Stimulated activated CD8-positive, alpha-beta memory T cell treated with anti-CD3 and anti-CD28 coated beads, Interleukin-12 subunit alpha, Interleukin-12 subunit beta, amount 100 ng/mL, for 4 hours (primary cell): ENCODE data around the gene CFAP58.

Experiments
- DNase-seq: peaks from one replicate; pipeline ENCODE4 v3.0.0-alpha.2; 2020; ENCODE audit warnings: low read depth

Gene CFAP58

DNA sequence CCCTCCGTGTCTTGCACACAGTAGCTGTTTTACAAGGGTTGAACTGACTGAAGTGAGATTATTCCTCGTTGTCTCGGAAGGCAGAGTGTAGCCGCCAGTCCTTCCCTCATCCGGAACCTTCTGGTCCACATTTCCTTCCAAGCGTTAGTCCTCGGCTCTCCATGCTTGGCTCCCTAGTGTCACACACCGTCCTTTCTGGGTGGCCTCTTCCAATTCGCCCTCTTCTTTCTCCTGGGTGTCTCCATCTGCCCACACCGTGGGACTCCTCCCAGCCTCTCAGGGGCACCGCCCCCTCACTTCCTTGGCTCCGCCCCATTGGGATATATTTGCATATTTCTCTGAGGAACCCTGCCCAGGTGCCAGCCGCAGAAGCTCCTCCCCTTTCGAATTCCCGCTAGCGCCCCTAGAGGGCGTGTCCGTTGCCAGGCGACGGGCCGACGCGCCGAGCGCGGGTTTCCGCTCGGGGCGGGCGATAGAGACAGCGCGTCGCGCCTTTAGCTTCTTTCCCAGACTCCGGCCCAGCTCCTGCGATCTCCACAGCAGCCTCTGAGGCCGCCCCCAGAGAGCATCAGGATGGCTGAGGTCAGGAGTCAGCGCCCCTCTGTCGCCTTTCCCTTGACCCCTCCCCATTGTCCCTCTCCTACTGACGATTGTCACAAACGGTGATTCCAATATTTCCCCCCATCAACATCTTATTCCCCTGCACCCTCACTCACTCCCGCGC lies at the start of gene CFAP58:
TSS of gene CFAP58 (plus strand) at position 509 of the 724 bp plus-strand sequence. CDS start at position 574, 65 bp downstream.
- DNase-seq: peak; percentile 79

DNA sequence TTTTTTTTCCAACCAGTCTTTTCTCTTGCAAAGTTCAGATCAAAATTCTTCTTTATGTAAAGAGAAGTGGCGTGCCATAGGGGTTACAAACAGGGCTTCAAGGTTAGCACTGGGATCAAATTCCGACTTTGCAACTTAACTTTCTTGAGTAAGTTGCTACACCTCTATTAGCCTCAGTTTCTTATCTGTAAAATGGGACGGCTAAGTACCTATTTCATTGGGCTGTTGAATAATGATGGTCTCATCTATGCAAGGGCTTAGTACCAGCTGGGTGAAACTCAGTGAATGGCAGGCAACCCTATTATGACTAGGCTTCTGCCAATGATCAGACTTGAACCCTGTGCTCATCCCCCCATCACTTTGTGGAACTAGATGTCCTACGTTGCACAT lies 49.3 kb upstream of the CFAP58 start:
- no peak for DNase-seq

- no peak for DNase-seq
These were observed 48.7 kb upstream of the CFAP58 start for GRCh38 chr10:104304927-104305326.

DNA sequence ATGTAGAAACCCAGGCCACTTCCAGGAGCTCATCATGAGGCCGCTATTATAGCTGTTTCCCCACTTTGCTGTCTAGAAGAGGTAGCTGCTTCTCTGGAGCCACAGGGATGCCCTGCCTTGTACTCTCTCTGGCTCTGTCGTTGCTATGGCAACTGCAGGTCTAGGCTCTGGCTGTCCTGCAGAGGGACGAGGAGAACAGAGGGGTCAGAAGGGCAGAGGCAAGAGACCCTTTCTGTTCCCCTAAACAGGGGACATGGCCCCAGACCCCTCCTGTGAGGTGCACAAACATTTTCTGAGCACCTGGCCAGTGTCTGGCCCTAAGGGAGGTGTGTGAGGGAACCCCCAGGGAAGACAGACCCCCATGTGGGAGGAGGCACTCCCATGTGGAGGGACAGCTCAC lies 46.7 kb upstream of the CFAP58 start:
- no peak for DNase-seq

GRCh38 chr10:104307576-104308438 lies 45.8 kb upstream of the CFAP58 start:
- no peak for DNase-seq

GRCh38 chr10:104308439-104308903 lies 45.2 kb upstream of the CFAP58 start:
- DNase-seq: no peak

- DNase-seq: no peak
These were observed 43.4 kb upstream of the CFAP58 start for GRCh38 chr10:104309980-104310978.

- DNase-seq: no peak
These were observed 42.4 kb upstream of the CFAP58 start for GRCh38 chr10:104311184-104311720.

DNA sequence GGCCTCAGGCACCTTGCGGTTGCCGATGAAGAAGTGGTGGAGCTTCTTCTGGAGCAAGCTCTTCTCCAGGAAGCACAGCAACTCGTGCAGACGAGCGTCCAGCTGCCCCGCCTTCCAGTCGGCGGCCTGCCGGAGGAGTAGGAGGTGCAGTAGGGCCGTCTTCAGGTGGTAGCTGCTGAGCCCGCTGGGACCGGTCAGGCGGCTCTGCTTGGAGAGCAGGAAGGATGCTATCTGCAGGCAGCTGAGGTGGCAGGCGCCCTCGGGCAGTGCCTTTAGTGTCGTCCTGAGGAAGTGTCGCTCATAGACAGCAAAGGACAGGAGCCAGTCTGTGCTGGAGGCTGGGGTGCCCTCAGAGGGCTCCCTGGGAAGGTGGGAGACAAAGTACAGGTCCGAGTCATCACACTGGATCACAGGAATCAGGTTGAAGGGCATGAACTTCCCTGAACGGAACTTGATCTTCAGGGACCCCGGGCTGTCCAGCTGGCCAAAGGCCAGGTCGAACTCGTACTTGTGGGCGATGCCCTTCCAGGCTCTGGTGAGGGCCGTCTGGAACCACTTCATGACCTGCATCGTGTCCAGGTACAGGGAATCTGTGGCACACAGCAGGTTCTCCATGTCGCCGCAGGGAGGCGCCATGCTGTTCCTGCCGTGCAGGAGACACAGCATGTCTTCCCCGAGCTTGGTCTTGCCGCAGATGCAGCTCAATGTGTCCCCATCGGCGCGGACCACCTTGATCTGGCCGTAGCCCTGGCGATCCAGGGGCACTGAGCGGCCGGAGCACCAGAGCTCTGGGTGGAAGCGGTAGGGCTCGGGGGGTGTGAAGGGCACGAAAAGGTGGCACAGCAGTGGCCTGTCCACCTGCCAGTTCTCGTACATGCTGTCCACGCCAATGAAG lies 38.8 kb upstream of the CFAP58 start:
- DNase-seq: no peak

GRCh38 chr10:104315486-104315921 lies 38.1 kb upstream of the CFAP58 start:
- no peak for DNase-seq

- no peak for DNase-seq
These were observed 37.1 kb upstream of the CFAP58 start for GRCh38 chr10:104316321-104317099.

- no peak for DNase-seq
These were observed 36.3 kb upstream of the CFAP58 start for GRCh38 chr10:104317269-104317710.

DNA sequence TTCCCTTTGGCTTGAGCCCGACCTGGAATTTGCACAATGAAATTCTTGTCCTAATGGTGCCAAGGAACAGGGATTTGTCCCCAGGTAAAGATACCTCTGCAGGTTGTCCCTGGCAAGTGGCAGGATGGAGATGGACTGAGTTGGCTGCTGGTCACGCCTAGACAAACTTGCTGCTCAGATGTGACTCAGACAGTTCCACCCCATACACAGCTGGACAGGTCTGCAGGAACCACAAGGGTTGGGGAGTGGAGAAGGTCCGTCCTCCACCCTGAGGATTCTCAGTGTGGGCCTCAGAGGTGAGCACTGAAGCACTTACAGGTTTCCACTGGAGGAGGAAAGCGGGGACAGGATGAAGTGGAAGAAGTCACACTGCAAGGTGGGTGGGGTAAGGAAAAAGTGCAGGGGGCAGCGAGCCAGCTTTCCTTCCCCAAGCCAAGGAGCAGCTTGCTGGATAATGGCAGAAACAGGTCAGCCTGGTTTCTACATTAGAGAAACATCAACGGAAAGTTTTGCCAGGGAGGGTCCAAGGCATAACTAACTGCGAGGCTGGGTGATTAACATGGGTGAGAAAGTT lies 35.8 kb upstream of the CFAP58 start:
- DNase-seq: no peak

GRCh38 chr10:104318326-104318725 lies 35.3 kb upstream of the CFAP58 start:
- DNase-seq: no peak

DNA sequence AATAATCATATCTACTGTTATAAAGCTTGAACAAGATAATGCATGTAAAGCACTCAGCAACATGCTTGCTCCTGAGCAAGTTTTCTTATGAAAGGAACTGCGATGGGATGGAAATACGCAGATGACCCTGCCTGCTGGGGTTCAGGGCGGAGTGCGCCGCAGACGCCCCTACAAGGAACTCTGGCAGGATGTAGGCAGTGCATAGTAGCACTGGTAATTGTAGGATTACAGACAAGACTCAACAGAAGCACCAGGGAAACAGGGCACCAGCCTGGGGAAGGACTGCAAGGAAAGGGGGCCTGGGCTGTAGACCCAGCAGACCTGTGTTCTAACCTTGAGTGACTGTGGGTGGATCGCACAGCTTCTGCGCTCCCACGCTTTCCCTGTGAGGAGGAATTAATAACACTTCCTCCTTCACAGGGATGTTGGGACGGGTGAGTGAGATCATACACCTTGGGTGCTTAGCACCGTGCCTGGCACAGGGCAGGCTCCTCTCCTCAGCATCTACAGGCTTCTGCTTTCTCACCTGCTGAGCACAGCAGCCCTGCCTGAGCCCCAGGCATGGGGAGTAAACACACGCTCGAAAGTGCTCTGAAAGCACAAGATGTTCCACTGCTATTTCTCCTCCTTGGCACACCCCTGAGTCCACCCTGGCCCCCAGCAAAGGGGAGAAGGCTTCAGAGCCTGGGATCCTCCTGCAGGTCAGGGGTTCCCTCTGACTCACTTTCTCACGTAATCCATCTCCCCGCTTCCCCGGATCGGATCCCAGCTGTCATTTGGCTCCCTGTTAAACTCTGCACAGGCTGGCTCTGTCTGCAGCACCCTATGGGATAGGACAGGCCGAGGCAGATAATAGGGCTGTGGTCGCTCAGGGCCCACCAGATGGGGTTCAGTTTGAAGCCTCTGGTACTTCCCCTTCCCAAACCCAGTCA lies 34.6 kb upstream of the CFAP58 start:
- no peak for DNase-seq

- DNase-seq: no peak
These were observed 32.4 kb upstream of the CFAP58 start for GRCh38 chr10:104321226-104321625.

DNA sequence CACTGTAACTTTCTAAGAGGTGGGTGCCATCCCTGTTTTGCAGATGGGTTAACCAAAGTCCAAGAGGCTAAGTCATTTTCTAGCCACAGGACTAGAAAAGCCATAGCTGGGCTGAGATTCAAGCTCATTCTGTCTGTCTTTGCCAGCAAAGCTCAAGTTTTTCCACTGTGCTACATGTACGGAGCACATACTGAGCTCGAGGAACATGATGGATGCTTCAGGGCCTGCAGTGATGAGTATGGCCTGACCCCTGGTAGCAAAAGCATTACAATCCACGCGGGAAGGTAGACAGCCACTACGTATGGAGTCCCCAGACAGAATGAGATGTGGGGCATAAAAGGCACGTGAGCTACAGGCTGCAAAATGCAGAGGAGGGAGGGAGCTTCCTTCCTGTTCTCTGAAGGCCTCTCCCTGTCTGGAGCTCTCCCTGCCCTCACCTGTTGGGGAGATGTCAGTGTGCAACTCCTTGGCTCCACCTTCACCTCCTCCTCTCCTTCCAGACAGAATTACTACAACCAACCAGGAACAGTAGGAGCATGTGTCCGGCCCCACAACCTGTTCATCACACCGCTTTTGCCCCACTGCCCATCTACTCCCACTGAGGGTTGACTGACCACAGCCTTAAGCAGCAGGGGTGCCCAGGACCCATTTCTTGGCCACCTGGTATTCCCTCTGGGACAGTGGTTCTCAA lies 31.8 kb upstream of the CFAP58 start:
- no peak for DNase-seq

DNA sequence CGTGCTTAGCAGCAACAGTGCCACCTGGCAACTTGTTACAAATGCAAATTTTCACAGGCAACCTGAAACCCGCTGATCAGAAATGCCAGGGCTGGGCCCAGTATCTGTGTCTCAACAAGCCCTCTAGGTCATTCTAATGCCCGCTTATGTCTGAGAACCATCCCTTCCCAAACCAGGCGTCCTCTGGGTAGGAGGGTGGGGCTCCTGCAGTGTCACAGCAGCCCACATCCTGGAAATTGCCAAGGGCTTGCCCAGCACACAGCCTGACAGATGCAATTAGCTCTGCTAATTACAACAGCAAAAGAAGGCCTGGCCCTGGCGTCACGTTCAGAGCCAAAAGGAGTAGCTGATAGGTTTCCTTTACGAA lies 31.2 kb upstream of the CFAP58 start:
- DNase-seq: no peak
